ENCODE measurements around the gene PNPLA7. TPM values are rescaled to one million over a fixed set of nuclear protein-coding genes. Genes with fewer than 3 reads are reported as not detected.

Gene PNPLA7
- total RNA-seq, 4 donors from 2014 or later, result 16.0 to 95.4 (median 24.9) TPM

DNA sequence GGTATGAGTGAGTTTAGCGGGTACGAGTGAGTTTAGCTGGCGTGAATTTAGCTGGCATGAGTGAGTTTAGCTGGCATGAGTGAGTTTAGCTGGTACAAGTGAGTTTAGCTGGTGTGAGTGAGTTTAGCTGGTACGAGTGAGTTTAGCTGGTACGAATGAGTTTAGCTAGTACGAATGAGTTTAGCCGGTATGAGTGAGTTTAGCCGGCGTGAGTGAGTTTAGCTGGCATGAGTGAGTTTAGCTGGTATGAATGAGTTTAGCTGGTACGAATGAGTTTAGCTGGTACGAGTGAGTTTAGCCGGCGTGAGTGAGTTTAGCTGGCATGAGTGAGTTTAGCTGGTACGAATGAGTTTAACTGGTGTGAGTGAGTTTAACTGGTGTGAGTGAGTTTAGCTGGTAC lies 41.0 kb downstream of the PNPLA7 start:
- TF ChIP-seq POLR2A (IDR thresholded peaks at IDR 0.05) (no peak), EP300 (IDR thresholded peaks at IDR 0.05; ENCODE audit: low read depth) (no peak), POLR2AphosphoS5 (IDR thresholded peaks at IDR 0.05) (no peak), CTCF (IDR thresholded peaks at IDR 0.05) (no peak)
- Histone ChIP-seq H3K36me3 (no peaks in the 10 kb centered on the region), H3K4me3 (no peak overlapping the region), H3K9me3 (no peaks in the 10 kb centered on the region), H3K4me1 (no peaks in the 10 kb centered on the region), H3K27me3 (no peaks in the 10 kb centered on the region), H3K27ac (no peak overlapping the region)
- DNase-seq, result no peak
- WGBS, 2 donors (ENCODE audit: low coverage in 1 of 2), result 89 to 91% methylated on average over 14 of the region's 14 CpGs
- in situ Hi-C loops (cut with MboI; ENCODE audit: low pct_ligation_motif_present in 1 of 4, low pct_unique_long_range_greater_than_20kb in 1 of 4, low sequenced_read_pairs in 3 of 4) (no loop called here), intact Hi-C loops (cut with DNase I; ENCODE audit: low total_unique reads) (no loop called here)

GRCh38 chr9:137506702-137507171 lies 43.5 kb downstream of the PNPLA7 start:
- no peaks in the 10 kb centered on the region for H3K36me3 ChIP-seq
- WGBS, 2 donors (ENCODE audit: low coverage in 1 of 2), result 73 to 93% methylated on average over 3 to 26 of the region's 26 CpGs
- no peak overlapping the region for H3K4me3 ChIP-seq
- no peaks in the 10 kb centered on the region for H3K4me1 ChIP-seq
- no peak for DNase-seq
- TF ChIP-seq CTCF (IDR thresholded peaks at IDR 0.05) (no peak), EP300 (IDR thresholded peaks at IDR 0.05; ENCODE audit: low read depth) (no peak), POLR2AphosphoS5 (IDR thresholded peaks at IDR 0.05) (no peak), POLR2A (IDR thresholded peaks at IDR 0.05) (no peak)
- no peaks in the 10 kb centered on the region for H3K27me3 ChIP-seq
- in situ Hi-C loops (cut with MboI; ENCODE audit: low pct_ligation_motif_present in 1 of 4, low pct_unique_long_range_greater_than_20kb in 1 of 4, low sequenced_read_pairs in 3 of 4) (no loop called here), intact Hi-C loops (cut with DNase I; ENCODE audit: low total_unique reads) (no loop called here)
- H3K27ac ChIP-seq, result no peak overlapping the region
- no peaks in the 10 kb centered on the region for H3K9me3 ChIP-seq

DNA sequence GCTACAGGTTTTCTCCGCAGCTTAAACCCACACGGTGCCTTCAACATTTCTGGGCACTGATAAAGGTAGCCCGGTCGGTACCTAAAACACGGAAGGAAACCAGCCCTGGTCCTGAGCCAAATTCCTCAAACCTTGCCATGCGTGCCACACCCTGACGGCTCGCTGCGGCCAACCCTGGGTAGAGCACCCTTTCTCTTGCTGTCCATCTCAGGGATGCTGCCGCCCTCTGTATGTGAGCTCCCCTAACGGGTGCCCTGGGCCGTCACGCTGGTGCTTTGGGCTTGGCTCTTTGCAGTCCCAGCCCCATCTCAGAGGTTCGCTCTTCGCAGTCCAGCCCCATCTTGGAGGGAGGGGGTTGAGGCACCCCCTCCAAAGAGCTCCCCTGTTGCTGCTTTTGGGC lies 43.9 kb downstream of the PNPLA7 start:
- TF ChIP-seq POLR2A (IDR thresholded peaks at IDR 0.05) (no peak), EP300 (IDR thresholded peaks at IDR 0.05; ENCODE audit: low read depth) (no peak), CTCF (IDR thresholded peaks at IDR 0.05) (no peak), POLR2AphosphoS5 (IDR thresholded peaks at IDR 0.05) (no peak)
- Histone ChIP-seq H3K4me1 (no peaks in the 10 kb centered on the region), H3K27ac (no peak overlapping the region), H3K27me3 (no peaks in the 10 kb centered on the region), H3K9me3 (no peaks in the 10 kb centered on the region), H3K4me3 (no peak overlapping the region), H3K36me3 (no peaks in the 10 kb centered on the region)
- in situ Hi-C loops (cut with MboI; ENCODE audit: low pct_ligation_motif_present in 1 of 4, low pct_unique_long_range_greater_than_20kb in 1 of 4, low sequenced_read_pairs in 3 of 4) (no loop called here), intact Hi-C loops (cut with DNase I; ENCODE audit: low total_unique reads) (no loop called here)
- 90% methylated on average over 15 of the region's 15 CpGs; no CpG with 5 or more reads in 1 of the 2 donors for WGBS, 2 donors (ENCODE audit: low coverage in 1 of 2)
- no peak for DNase-seq

DNA sequence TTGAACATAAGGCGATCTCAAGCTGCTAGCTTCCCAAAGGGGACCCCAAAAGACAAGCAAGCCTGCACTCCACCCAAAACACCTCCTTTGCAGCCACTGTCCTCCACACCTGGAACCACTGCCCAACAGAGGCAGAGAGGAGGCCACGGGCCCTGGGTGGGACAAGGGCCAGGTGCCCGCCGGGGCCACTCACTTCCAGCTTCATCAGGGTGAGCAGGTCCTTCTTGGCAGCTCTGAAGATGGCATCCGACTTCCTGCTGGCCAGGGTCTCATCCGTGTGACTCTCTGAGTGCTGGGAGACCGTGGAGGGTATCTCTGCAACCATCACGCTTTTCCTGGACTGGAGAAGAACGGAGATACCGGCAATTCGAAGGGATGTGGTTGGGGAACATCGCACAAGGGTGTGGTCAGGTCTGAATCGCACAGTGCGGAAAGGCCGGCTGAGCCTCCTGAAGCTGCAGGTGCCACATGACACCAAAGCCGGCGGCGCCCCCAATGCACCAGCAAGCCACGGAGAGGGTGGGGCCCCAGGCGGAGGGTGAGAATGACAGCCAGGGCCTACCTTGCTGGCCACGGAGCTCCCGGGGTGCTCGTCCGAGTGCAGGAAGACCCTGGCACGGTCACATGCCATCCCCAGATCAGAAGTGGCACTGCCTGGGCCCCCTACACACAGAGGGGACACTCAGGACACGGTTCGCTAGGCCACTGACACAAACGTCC lies 44.6 kb downstream of the PNPLA7 start:
- H3K36me3 ChIP-seq, result no peaks in the 10 kb centered on the region
- no peak overlapping the region for H3K27ac ChIP-seq
- intact Hi-C loops (cut with DNase I; ENCODE audit: low total_unique reads), result no loop called here
- no peak for DNase-seq
- H3K9me3 ChIP-seq, result no peaks in the 10 kb centered on the region
- H3K27me3 ChIP-seq, result no peaks in the 10 kb centered on the region
- in situ Hi-C loops (cut with MboI; ENCODE audit: low pct_ligation_motif_present in 1 of 4, low pct_unique_long_range_greater_than_20kb in 1 of 4, low sequenced_read_pairs in 3 of 4), result no loop called here
- H3K4me3 ChIP-seq, result no peak overlapping the region
- H3K4me1 ChIP-seq, result no peaks in the 10 kb centered on the region
- no peak for TF ChIP-seq CTCF (IDR thresholded peaks at IDR 0.05)
- TF ChIP-seq POLR2AphosphoS5 (IDR thresholded peaks at IDR 0.05), result no peak
- TF ChIP-seq EP300 (IDR thresholded peaks at IDR 0.05; ENCODE audit: low read depth), result no peak
- no peak for TF ChIP-seq POLR2A (IDR thresholded peaks at IDR 0.05)
- WGBS, 2 donors (ENCODE audit: low coverage in 1 of 2), result 95 to 100% methylated on average over 1 to 28 of the region's 28 CpGs

All from transverse colon (tissue), 4 donors.